Measurements from ENCODE around the gene GSTP1. TPM values are rescaled to one million over a fixed set of nuclear protein-coding genes. Genes with fewer than 3 reads are reported as not detected.
A peak's percentile ranks its signal among the peaks of the same experiment; 100 is the strongest.

The GSTP1 gene
- total and polyA plus RNA-seq, 9 of the 15 experiments (the other 6 are each of a cell fraction or from before 2014, with no cell fraction given), result 592 to 2,150 (median 1,204) TPM

GRCh38 chr11:67600324-67601029, 16.9 kb downstream of the GSTP1 start (continued):
- TF ChIP-seq SIRT6 (IDR thresholded peaks at IDR 0.05; ENCODE audit: low read depth, low read length) (no peak), MCM5 (IDR thresholded peaks at IDR 0.05; ENCODE audit: low read depth) (no peak), E2F4 (CRISPR knock-in tag; IDR thresholded peaks at IDR 0.05; ENCODE audit: low read depth) (no peak), ZBTB12 (CRISPR knock-in tag; IDR thresholded peaks at IDR 0.05) (no peak), GMEB1 (CRISPR knock-in tag; IDR thresholded peaks at IDR 0.05) (no peak), MCM3 (IDR thresholded peaks at IDR 0.05) (no peak), ZNF584 (CRISPR knock-in tag; IDR thresholded peaks at IDR 0.05; ENCODE audit: low read depth) (no peak; the same call in 1 of the 2 replicates), ELF4 (CRISPR knock-in tag; IDR thresholded peaks at IDR 0.05) (no peak), CBX3 (IDR thresholded peaks at IDR 0.05; ENCODE audit: borderline replicate concordance in 1 of 2, low read length in 2 of 2) (no peak; a peak in 1 of 3 replicates), ZKSCAN1 (IDR thresholded peaks at IDR 0.05; ENCODE audit: low read depth, low read length) (0 out of 2 replicates have a peak, but pooled peaks have one; percentile 22), PTBP1 (IDR thresholded peaks at IDR 0.05; ENCODE audit: low read depth, low read length) (no peak), MAFK (IDR thresholded peaks at IDR 0.05; ENCODE audit: low read length) (no peak; the same call in 1 of the 2 replicates), SMARCA5 (IDR thresholded peaks at IDR 0.05) (no peak), RNF2 (IDR thresholded peaks at IDR 0.05) (peak; percentile 87; the same call in 1 of the 2 replicates), POLR2B (IDR thresholded peaks at IDR 0.05; ENCODE audit: low read depth, partially characterized antibody) (no peak), E2F3 (CRISPR knock-in tag; IDR thresholded peaks at IDR 0.05) (no peak), CUX1 (CRISPR knock-in tag; IDR thresholded peaks at IDR 0.05) (no peak), CHD2 (IDR thresholded peaks at IDR 0.05; ENCODE audit: low read depth, low read length) (no peak), ETV5 (CRISPR knock-in tag; IDR thresholded peaks at IDR 0.05; ENCODE audit: low read depth) (peak; percentile 72), CTBP1 (IDR thresholded peaks at IDR 0.05; ENCODE audit: borderline replicate concordance) (peak; percentile 26; the same call in 1 of the 2 replicates), RHOXF2B (CRISPR knock-in tag; conservative IDR thresholded peaks at IDR 0.05) (no peak)
